Activated T-helper 2 cell treated with anti-CD3 and anti-CD28 coated beads, Interferon-gamma antibody, Interleukin-2, Interleukin-4, amounts not matched to agents 10 μg/mL and 5 μg/mL and 100 μg/mL, durations not matched to agents 14 hours and 24 hours and 36 hours (primary cell): ENCODE measurements around the gene ADCY10. TPM values are rescaled to one million over a fixed set of nuclear protein-coding genes. Genes with fewer than 3 reads are reported as not detected.

Experiments
- DNase-seq: peaks from one replicate; pipeline ENCODE4 v3.0.0; 2021; ENCODE audit warnings: low spot score
- H3K27ac Mint-ChIP-seq: one replicate; pipeline ENCODE4 v1.8.0; 2021; ENCODE audit warnings: mixed read lengths
- H3K27me3 Mint-ChIP-seq: one replicate; pipeline ENCODE4 v1.8.0; 2021; ENCODE audit warnings: low read depth, mixed read lengths
- H3K36me3 Mint-ChIP-seq: one replicate; pipeline ENCODE4 v1.8.0; 2021; ENCODE audit warnings: low read depth, mixed read lengths
- H3K4me1 Mint-ChIP-seq: one replicate; pipeline ENCODE4 v1.8.0; 2021; ENCODE audit warnings: low read depth, mixed read lengths
- H3K4me3 Mint-ChIP-seq: one replicate; pipeline ENCODE4 v1.8.0; 2021; ENCODE audit warnings: low read depth, mild to moderate bottlenecking, moderate library complexity, mixed read lengths
- H3K9me3 Mint-ChIP-seq: one replicate; pipeline ENCODE4 v1.8.0; 2021; ENCODE audit warnings: mixed read lengths
- intact Hi-C: fragments of 100-400 bp; cut with micrococcal nuclease; formaldehyde crosslinking; loops from one replicate; pipeline ENCODE4 v1.15.1; 2023
- total RNA-seq: library from RNA; stranded (reverse); gene quantifications from 2 replicates; pipeline ENCODE4 v1.2.3, GENCODE V29; 2022

Gene ADCY10
- total RNA-seq = 0.07 and 0.09 TPM in 2 replicates

DNA sequence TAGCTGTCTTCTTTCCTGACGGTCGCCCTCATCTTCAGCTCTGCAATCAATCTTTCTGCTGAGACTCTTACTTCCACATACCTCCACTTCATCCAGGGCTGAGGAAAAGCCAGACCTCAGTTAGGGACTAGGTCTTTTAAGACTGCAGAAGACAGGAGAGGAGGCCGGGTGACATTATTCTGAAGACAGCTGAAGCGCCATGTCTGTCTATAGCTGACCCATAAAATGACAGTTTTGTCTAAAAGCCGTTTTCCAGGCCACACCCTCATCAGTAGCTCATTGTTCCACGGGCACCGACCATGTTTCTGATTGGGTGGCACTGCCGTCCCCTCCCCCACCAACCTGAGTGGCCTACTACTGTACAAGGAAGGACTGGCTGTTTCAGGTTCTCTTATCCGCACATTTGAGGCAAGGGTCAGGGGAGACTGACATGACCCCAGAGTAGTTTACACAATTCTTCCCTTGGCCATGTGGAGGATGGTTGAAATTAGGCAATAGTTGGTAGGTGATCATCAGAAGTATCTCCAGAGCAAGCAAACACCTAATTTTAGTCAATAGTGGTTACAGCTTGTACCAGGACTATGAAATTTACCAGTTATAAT, at the start of gene ADCY10:
ADCY10 (minus strand) TSS at position 240 of the 602 bp plus-strand sequence. CDS start 8,994 bp downstream, outside the sequence.
- intact Hi-C loops = no loop called here
- Mint-ChIP-seq H3K4me3 (no peak within 1 kb of the TSS), H3K27me3 (peaks cover 5% of the 10 kb centered on the region), H3K27ac (no peak within 1 kb of the TSS), H3K9me3 (peaks cover 10% of the 10 kb centered on the region), H3K36me3 (peaks cover 15% of the 10 kb centered on the region), H3K4me1 (no peaks in the 10 kb centered on the region)
- DNase-seq = no peak

DNA sequence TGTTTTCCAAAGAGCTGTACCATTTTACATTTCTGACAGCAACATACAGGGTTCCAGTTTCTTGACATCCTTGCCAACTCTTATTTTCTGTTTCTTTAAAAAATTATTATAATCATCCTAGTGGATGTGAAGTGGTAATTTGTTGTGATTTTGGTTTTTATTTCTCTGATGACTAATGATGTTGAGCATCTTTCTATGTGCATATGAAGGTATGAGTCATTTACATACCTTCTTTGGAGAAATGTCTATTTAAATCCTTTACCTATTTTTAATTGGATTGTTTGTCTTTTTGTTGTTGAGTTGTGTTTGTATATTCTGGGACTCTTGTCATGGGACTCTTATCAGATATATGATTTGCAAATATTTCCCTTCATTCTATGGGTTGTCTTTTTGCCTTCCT, 43.8 kb upstream of the ADCY10 start:
- Mint-ChIP-seq H3K9me3 (no peaks in the 10 kb centered on the region), H3K36me3 (peaks cover 42% of the 10 kb centered on the region)

GRCh38 chr1:167955915-167956314, 42.0 kb upstream of the ADCY10 start:
- intact Hi-C loops = no loop called here
- Mint-ChIP-seq H3K4me3 (no peak overlapping the region), H3K27me3 (no peaks in the 10 kb centered on the region), H3K36me3 (peaks cover 52% of the 10 kb centered on the region), H3K4me1 (peaks cover 17% of the 10 kb centered on the region), H3K9me3 (no peaks in the 10 kb centered on the region), H3K27ac (no peak overlapping the region)
- DNase-seq = no peak

More for the DNA sequence above, 43.8 kb upstream of the ADCY10 start:
- no peak for DNase-seq
- H3K27ac Mint-ChIP-seq = no peak overlapping the region
- no peak overlapping the region for H3K4me3 Mint-ChIP-seq
- peaks cover 15% of the 10 kb centered on the region for H3K4me1 Mint-ChIP-seq
- no peaks in the 10 kb centered on the region for H3K27me3 Mint-ChIP-seq
- intact Hi-C loops = no loop called here

DNA sequence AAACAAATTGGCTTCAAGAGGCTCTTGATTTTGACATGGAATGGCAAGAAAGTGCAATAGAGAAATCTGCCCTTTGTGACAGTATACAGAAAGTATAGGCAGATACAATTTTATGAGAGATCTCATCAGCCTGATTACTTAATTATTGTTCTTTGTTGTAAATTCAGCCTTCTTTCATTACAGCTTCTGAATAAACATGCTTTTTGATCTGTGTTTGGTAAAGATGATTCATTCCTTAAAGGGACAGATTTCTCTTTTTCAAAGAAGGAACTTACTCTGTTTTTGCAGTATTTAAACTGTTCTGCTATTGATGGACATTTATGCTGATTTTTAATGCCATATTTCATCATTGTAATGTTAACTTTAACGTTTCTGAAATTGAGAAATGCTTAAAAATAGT, 36.6 kb upstream of the ADCY10 start:
- Mint-ChIP-seq H3K4me1 (peaks cover 29% of the 10 kb centered on the region), H3K9me3 (no peaks in the 10 kb centered on the region), H3K27me3 (no peaks in the 10 kb centered on the region), H3K36me3 (peaks cover 56% of the 10 kb centered on the region), H3K27ac (no peak overlapping the region), H3K4me3 (no peak overlapping the region)
- no peak for DNase-seq
- intact Hi-C loops = no loop called here

DNA sequence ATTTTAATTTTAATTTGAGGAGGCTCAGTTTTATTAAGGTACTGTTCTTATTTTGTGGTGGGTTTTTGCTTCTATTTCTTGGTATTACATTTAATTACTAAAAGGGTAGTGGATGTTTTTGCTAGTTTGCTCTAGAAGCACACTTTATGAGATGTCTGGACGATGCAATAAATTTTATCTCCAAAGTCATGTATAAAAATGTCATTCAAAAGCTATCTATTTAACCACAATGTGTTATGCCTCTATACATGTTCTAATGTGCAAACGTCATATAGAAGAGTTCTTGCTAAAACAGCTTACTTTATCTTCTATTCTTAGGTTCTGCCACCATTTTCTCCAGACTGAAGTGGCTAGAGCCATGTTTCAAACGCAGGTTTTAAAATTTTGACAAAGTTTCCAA, 35.9 kb upstream of the ADCY10 start:
- no peak for DNase-seq
- Mint-ChIP-seq H3K4me3 (no peak overlapping the region), H3K27ac (no peak overlapping the region), H3K36me3 (peaks cover 52% of the 10 kb centered on the region), H3K27me3 (no peaks in the 10 kb centered on the region), H3K9me3 (no peaks in the 10 kb centered on the region), H3K4me1 (peaks cover 26% of the 10 kb centered on the region)
- intact Hi-C loops = no loop called here

DNA sequence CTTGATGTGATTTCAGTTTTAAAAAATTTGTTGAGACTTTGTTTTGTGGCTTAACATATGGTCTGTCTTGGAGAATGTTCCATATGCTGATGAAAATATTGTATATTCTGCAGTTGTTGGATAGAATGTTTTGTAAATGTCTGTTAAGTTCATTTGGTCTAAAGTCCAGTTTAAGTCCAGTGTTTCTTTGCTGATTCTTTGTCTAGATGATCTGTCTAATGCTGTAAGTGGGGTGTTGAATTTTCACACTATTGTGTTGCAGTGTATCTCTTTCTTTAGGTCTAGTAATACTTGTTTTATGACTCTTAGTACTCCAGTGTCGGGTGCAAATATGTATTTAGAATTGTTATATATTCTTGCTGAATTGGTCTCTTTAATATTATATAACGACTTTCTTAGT, 33.8 kb upstream of the ADCY10 start:
- intact Hi-C loops = no loop called here

DNA sequence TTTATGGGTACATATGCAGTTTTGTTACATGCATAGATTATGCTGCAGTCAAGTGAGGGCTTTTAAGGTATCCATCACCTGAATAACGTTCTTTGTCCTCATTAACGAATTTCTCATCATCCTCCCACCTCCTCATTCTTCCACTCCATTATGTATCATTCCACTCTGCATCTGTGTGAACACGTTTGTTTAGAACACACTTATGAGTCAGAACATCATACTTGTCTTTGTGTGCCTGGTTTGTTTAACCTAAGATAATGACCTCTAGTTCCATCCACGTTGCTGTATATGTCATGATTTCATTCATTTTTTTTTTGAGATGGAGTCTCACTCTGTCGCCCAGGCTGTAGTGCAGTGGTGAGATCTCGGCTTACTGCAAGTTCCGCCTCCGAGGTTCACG, 29.6 kb upstream of the ADCY10 start:
- H3K9me3 Mint-ChIP-seq = peaks cover 3% of the 10 kb centered on the region
- peaks cover 23% of the 10 kb centered on the region for H3K4me1 Mint-ChIP-seq
- intact Hi-C loops = no loop called here
- DNase-seq = no peak
- H3K27ac Mint-ChIP-seq = no peak overlapping the region
- H3K36me3 Mint-ChIP-seq = peaks cover 47% of the 10 kb centered on the region
- H3K27me3 Mint-ChIP-seq = no peaks in the 10 kb centered on the region
- H3K4me3 Mint-ChIP-seq = no peak overlapping the region

More for the DNA sequence above, 33.8 kb upstream of the ADCY10 start:
- Mint-ChIP-seq H3K4me1 (peaks cover 26% of the 10 kb centered on the region), H3K36me3 (peaks cover 52% of the 10 kb centered on the region), H3K4me3 (no peak overlapping the region), H3K9me3 (peaks cover 3% of the 10 kb centered on the region), H3K27me3 (no peaks in the 10 kb centered on the region), H3K27ac (no peak overlapping the region)
- DNase-seq = no peak

DNA sequence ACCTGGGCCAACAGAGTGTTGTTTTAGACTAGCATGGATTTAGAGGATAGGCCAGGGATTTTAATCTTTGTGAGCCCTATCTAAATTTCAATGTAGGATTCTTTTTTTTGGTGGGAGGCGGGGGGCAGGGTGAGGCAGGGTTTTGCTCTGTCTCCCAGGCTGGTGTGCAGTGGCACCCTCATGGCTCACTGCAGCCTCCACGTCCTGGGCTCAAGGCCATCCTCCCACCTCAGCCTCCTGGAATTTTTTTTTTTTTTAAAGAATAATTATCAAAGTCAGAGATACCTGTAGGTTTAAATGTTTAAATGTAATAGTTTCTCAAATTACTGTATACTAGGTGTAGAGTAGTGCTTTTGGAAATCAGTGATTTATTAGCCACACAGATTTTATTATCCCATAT, 26.3 kb upstream of the ADCY10 start:
- DNase-seq = no peak
- peaks cover 3% of the 10 kb centered on the region for H3K9me3 Mint-ChIP-seq
- H3K36me3 Mint-ChIP-seq = peaks cover 37% of the 10 kb centered on the region
- peaks cover 16% of the 10 kb centered on the region for H3K4me1 Mint-ChIP-seq
- H3K4me3 Mint-ChIP-seq = no peak overlapping the region
- intact Hi-C loops = no loop called here
- H3K27me3 Mint-ChIP-seq = no peaks in the 10 kb centered on the region
- no peak overlapping the region for H3K27ac Mint-ChIP-seq

DNA sequence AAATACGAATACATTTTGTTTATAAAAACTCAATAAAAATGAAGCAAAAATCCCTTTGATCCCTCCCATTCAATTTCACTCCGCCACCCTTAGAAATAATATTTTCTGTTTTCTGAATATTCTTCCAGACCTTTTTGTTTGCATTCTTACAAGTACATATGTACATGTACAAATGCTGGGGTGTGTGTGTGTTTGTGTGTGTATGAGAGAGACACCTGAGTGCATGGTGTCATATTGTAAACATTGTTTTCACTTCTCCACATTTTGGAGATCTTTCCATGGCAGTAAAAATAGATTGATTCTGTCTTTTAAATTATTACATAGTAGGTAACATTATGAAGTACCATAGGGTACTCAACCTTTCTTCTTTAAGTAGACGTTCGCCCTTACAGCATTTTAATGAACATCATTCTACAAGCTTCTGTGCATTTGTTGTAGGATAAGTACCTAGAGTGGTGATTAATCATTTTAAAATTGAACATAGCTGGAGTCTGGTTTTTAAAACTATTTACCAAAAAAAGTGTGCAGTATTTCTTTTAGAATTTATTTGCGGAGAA, 24.2 kb upstream of the ADCY10 start:
- Mint-ChIP-seq H3K27me3 (no peaks in the 10 kb centered on the region), H3K4me3 (peak overlapping the region; percentile 94), H3K36me3 (peaks cover 19% of the 10 kb centered on the region), H3K27ac (peak overlapping the region; percentile 96), H3K9me3 (no peaks in the 10 kb centered on the region), H3K4me1 (peaks cover 30% of the 10 kb centered on the region)
- DNase-seq = no peak
- intact Hi-C loops = loop anchor here (5.0 to 10.0 kb wide), 6 partner anchors 47 to 387 kb away; partner anchors contain the start of genes CREG1 and GPR161

GRCh38 chr1:167937709-167938010, 23.7 kb upstream of the ADCY10 start:
- Mint-ChIP-seq H3K4me3 (peak overlapping the region; percentile 94), H3K36me3 (peaks cover 17% of the 10 kb centered on the region), H3K4me1 (peaks cover 32% of the 10 kb centered on the region), H3K9me3 (no peaks in the 10 kb centered on the region), H3K27me3 (no peaks in the 10 kb centered on the region), H3K27ac (peak overlapping the region; percentile 96)
- no peak for DNase-seq
- intact Hi-C loops = loop anchor here (2.0 to 10.0 kb wide), 7 partner anchors 47 to 387 kb away; partner anchors contain the start of genes CREG1, GPR161 and RCSD1

GRCh38 chr1:167936930-167937708, 23.2 kb upstream of the ADCY10 start, which contains the start of gene MPC2:
TSS of gene MPC2 (minus strand) at chr1:167937072. CDS start at chr1:167935841, 1,231 bp downstream.
- H3K36me3 Mint-ChIP-seq = peaks cover 12% of the 10 kb centered on the region
- intact Hi-C loops = loop anchor here (1.0 to 10.0 kb wide), 8 partner anchors 48 to 388 kb away; partner anchors contain the start of genes CREG1, GPR161 and RCSD1
- H3K27me3 Mint-ChIP-seq = no peaks in the 10 kb centered on the region
- H3K9me3 Mint-ChIP-seq = no peaks in the 10 kb centered on the region
- DNase-seq = peak; percentile 57
- H3K27ac Mint-ChIP-seq = peak within 1 kb of the TSS; percentile 99
- H3K4me1 Mint-ChIP-seq = peaks cover 35% of the 10 kb centered on the region
- H3K4me3 Mint-ChIP-seq = peak within 1 kb of the TSS; percentile 94

GRCh38 chr1:167936068-167936929, 22.4 kb upstream of the ADCY10 start, which contains the start of gene DCAF6:
TSS of gene DCAF6 (plus strand) at chr1:167936683. CDS start at chr1:167936912, 229 bp downstream.
- H3K36me3 Mint-ChIP-seq = peaks cover 4% of the 10 kb centered on the region
- H3K4me3 Mint-ChIP-seq = peak within 1 kb of the TSS; percentile 94

More at GRCh38 chr1:167936068-167936929, 22.4 kb upstream of the ADCY10 start, which contains the start of gene DCAF6:
- peak within 1 kb of the TSS; percentile 99 for H3K27ac Mint-ChIP-seq
- H3K27me3 Mint-ChIP-seq = no peaks in the 10 kb centered on the region
- no peaks in the 10 kb centered on the region for H3K9me3 Mint-ChIP-seq
- intact Hi-C loops = loop anchor here (1.0 to 10.0 kb wide), 8 partner anchors 49 to 389 kb away; partner anchors contain the start of genes CREG1, GPR161 and RCSD1
- peak; percentile 97 for DNase-seq
- H3K4me1 Mint-ChIP-seq = peaks cover 35% of the 10 kb centered on the region
